HepG2 (cell line): Measurements from ENCODE around the gene ARPP19. TPM values are rescaled to one million over a fixed set of nuclear protein-coding genes. Genes with fewer than 3 reads are reported as not detected.

Experiments
- ADNP ChIP-seq: sonication (generic); formaldehyde crosslinking; IDR thresholded peaks from 2 replicates; pipeline ENCODE4 v1.4.0; 2020; ENCODE audit warnings: missing genetic modification reagents
- AHR ChIP-seq: IDR thresholded peaks from 2 replicates; pipeline ENCODE4 v1.6.1; 2018; ENCODE audit warnings: missing genetic modification reagents, missing compliant biosample characterization
- ATRX ChIP-seq: sonication (generic); formaldehyde crosslinking; IDR thresholded peaks from 2 replicates; pipeline ENCODE4 v1.4.0; 2020; ENCODE audit warnings: missing genetic modification reagents, borderline replicate concordance
- CREB1 ChIP-seq, 2 experiments: fragments of 450-650 bp in 1 of 2; IDR thresholded peaks; 2 replicates each; pipeline ENCODE4 v1.6.1; 2016 to 2017; ENCODE audit warnings: control low read depth in 1 of 2, mild to moderate bottlenecking in 1 of 2, missing compliant biosample characterization in 1 of 2, missing genetic modification characterization in 1 of 2
- DPF2 ChIP-seq: sonication (generic); formaldehyde crosslinking; IDR thresholded peaks from 2 replicates; pipeline ENCODE4 v1.4.0; 2020; ENCODE audit warnings: mild to moderate bottlenecking, low read depth, missing genetic modification reagents, borderline replicate concordance
- MBD4 ChIP-seq: IDR thresholded peaks from 2 replicates; pipeline ENCODE4 v1.6.1; 2012; ENCODE audit warnings: low read length, inconsistent platforms, borderline replicate concordance
- MXD4 ChIP-seq: IDR thresholded peaks from 2 replicates; pipeline ENCODE4 v1.6.1; 2016; ENCODE audit warnings: mild to moderate bottlenecking, missing biosample characterization, missing genetic modification reagents
- NCOA1 ChIP-seq: sonication (generic); formaldehyde crosslinking; IDR thresholded peaks from 2 replicates; pipeline ENCODE4 v1.9.0; 2021; ENCODE audit warnings: missing genetic modification reagents
- NR2F2 ChIP-seq: IDR thresholded peaks from 2 replicates; pipeline ENCODE4 v1.6.1; 2012; ENCODE audit warnings: low read depth, inconsistent platforms, borderline replicate concordance
- POGK ChIP-seq: sonication (generic); formaldehyde crosslinking; conservative IDR thresholded peaks from 2 replicates; pipeline ENCODE4 v1.8.0; 2022; ENCODE audit warnings: mild to moderate bottlenecking, moderate library complexity, missing genetic modification reagents
- RBFOX2 ChIP-seq: fragments of 200-400 bp; formaldehyde crosslinking; IDR thresholded peaks from 2 replicates; pipeline ENCODE4 v1.6.1; 2017; ENCODE audit warnings: low read depth, mild to moderate bottlenecking, low read length
- RBM22 ChIP-seq: fragments of 200-400 bp; formaldehyde crosslinking; optimal IDR thresholded peaks from 2 replicates; pipeline ENCODE3; 2017; ENCODE audit warnings: mild to moderate bottlenecking, low read length, moderate library complexity
- RFXAP ChIP-seq: sonication (generic); formaldehyde crosslinking; IDR thresholded peaks from 2 replicates; pipeline ENCODE4 v1.4.0; 2020; ENCODE audit warnings: missing genetic modification reagents, borderline replicate concordance
- SAP130 ChIP-seq: IDR thresholded peaks from 2 replicates; pipeline ENCODE4 v1.6.1; 2016; ENCODE audit warnings: low read depth
- SIX1 ChIP-seq: sonication (generic); formaldehyde crosslinking; IDR thresholded peaks from 2 replicates; pipeline ENCODE4 v1.4.0; 2020; ENCODE audit warnings: missing genetic modification reagents, borderline replicate concordance
- TAF1 ChIP-seq: sonication (generic); formaldehyde crosslinking; IDR thresholded peaks from 2 replicates; pipeline ENCODE4 v1.4.0; 2020; ENCODE audit warnings: missing genetic modification reagents
- TBX2 ChIP-seq: sonication (generic); formaldehyde crosslinking; IDR thresholded peaks from 2 replicates; pipeline ENCODE4 v1.5.0; 2020; ENCODE audit warnings: missing genetic modification reagents, mild to moderate bottlenecking, borderline replicate concordance
- TCF7L2 ChIP-seq: IDR thresholded peaks from 2 replicates; pipeline ENCODE4 v1.6.1; 2011; ENCODE audit warnings: mild to moderate bottlenecking, low read depth, low read length, moderate library complexity
- TEAD2 ChIP-seq: sonication (generic); formaldehyde crosslinking; IDR thresholded peaks from 2 replicates; pipeline ENCODE4 v1.9.0; 2021; ENCODE audit warnings: missing genetic modification reagents
- XBP1 ChIP-seq: sonication (generic); formaldehyde crosslinking; IDR thresholded peaks from 2 replicates; pipeline ENCODE4 v1.5.0; 2020; ENCODE audit warnings: missing genetic modification reagents
- ZBTB3 ChIP-seq: sonication (generic); formaldehyde crosslinking; IDR thresholded peaks from 2 replicates; pipeline ENCODE4 v1.4.0; 2020; ENCODE audit warnings: low read depth, mild to moderate bottlenecking, moderate library complexity, missing genetic modification reagents, borderline replicate concordance
- ZBTB7A ChIP-seq: sonication (generic); formaldehyde crosslinking; IDR thresholded peaks from 2 replicates; pipeline ENCODE4 v1.8.0; 2022; ENCODE audit warnings: mild to moderate bottlenecking, missing genetic modification reagents
- ZBTB7B ChIP-seq: sonication (generic); formaldehyde crosslinking; IDR thresholded peaks from 2 replicates; pipeline ENCODE4 v1.4.0; 2020; ENCODE audit warnings: missing genetic modification reagents
- ZNF205 ChIP-seq: IDR thresholded peaks from 2 replicates; pipeline ENCODE4 v1.6.1; 2018; ENCODE audit warnings: missing biosample characterization, missing genetic modification reagents
- ZNF335 ChIP-seq: sonication (generic); formaldehyde crosslinking; IDR thresholded peaks from 2 replicates; pipeline ENCODE4 v1.4.0; 2020; ENCODE audit warnings: missing genetic modification reagents
- ZNF33A ChIP-seq: sonication (generic); formaldehyde crosslinking; IDR thresholded peaks from 2 replicates; pipeline ENCODE4 v1.5.1; 2020; ENCODE audit warnings: missing genetic modification reagents, mild to moderate bottlenecking, moderate library complexity, borderline replicate concordance
- ZNF446 ChIP-seq: sonication (generic); formaldehyde crosslinking; IDR thresholded peaks from 2 replicates; pipeline ENCODE4 v1.5.0; 2020; ENCODE audit warnings: mild to moderate bottlenecking, missing genetic modification reagents
- ZNF546 ChIP-seq: sonication (generic); formaldehyde crosslinking; conservative IDR thresholded peaks from 2 replicates; pipeline ENCODE4 v1.8.1; 2023; ENCODE audit warnings: mild to moderate bottlenecking, missing genetic modification reagents
- ZNF678 ChIP-seq: sonication (generic); formaldehyde crosslinking; IDR thresholded peaks from 2 replicates; pipeline ENCODE4 v1.4.0; 2020; ENCODE audit warnings: mild to moderate bottlenecking, missing genetic modification reagents
- ZNF7 ChIP-seq: IDR thresholded peaks from 2 replicates; pipeline ENCODE4 v1.6.1; 2016; ENCODE audit warnings: missing biosample characterization, missing genetic modification reagents
- ZSCAN9 ChIP-seq: IDR thresholded peaks from 2 replicates; pipeline ENCODE4 v1.6.1; 2016; ENCODE audit warnings: borderline replicate concordance
- polyA plus RNA-seq, 8 experiments: library from polyadenylated mRNA; depleted of rRNA in 3 of 8; stranded (reverse) in 7 of 8; unstranded in 1 of 8; fragments of >200 nt; fragmentation: Illumina TruSeq in 4 of 8; extraction: Trizol in 4 of 8; gene quantifications; 2 replicates each; pipeline versions ENCODE4 v1.2.1 to v1.2.3, GENCODE V29; 2011 to 2016; ENCODE audit warnings: low read depth in 4 of 8, missing spikeins in 1 of 8, mixed read lengths in 1 of 8; ENCODE audit not compliant: insufficient read depth in 1 of 8
- total RNA-seq, 5 experiments: library from RNA; depleted of rRNA; stranded (reverse); fragments of >200 nt; fragmentation: Illumina TruSeq; extraction: Trizol; gene quantifications; 2 replicates each; pipeline ENCODE4 v1.2.3, GENCODE V29; 2016; ENCODE audit warnings: low read depth in 1 of 5

The ARPP19 gene
- total and polyA plus RNA-seq, 2 of the 13 experiments (the other 11 are each of a cell fraction or from before 2014, with no cell fraction given): 70.8 to 123 TPM

GRCh38 chr15:52568601-52569585, at the start of gene ARPP19 (continued):
- TF ChIP-seq POGK (peak; percentile 97), ZNF678 (no peak), ZNF33A (CRISPR knock-in tag) (no peak), ZBTB7B (0 out of 2 replicates have a peak, but pooled peaks have one; percentile 53), TCF7L2 (no peak), NCOA1 (CRISPR knock-in tag) (0 out of 2 replicates have a peak, but pooled peaks have one; percentile 55), ZNF446 (peak; percentile 94), CREB1 (IDR thresholded peaks at IDR 0.05) (peak; percentile 90), CREB1 (CRISPR knock-in tag; IDR thresholded peaks at IDR 0.05) (peak; percentile 95), ZBTB7A (CRISPR knock-in tag) (no peak), MXD4 (CRISPR knock-in tag) (peak; percentile 60; the same call in 1 of the 2 replicates), SIX1 (CRISPR knock-in tag) (no peak), DPF2 (CRISPR knock-in tag) (no peak), ZNF335 (0 out of 2 replicates have a peak, but pooled peaks have one; percentile 52), TBX2 (peak; percentile 90), ZBTB3 (no peak), ADNP (CRISPR knock-in tag) (0 out of 2 replicates have a peak, but pooled peaks have one; percentile 31), TAF1 (CRISPR knock-in tag) (peak; percentile 67), ATRX (CRISPR knock-in tag) (no peak), ZNF7 (CRISPR knock-in tag) (0 out of 2 replicates have a peak, but pooled peaks have one; percentile 6), RBFOX2 (peak; percentile 96), RBM22 (no peak), NR2F2 (peak; percentile 12; the same call in 1 of the 2 replicates), AHR (CRISPR knock-in tag) (peak; percentile 71; the same call in 1 of the 2 replicates), ZNF205 (peak; percentile 48; the same call in 1 of the 2 replicates), XBP1 (CRISPR knock-in tag) (peak; percentile 70; the same call in 1 of the 2 replicates), MBD4 (no peak), TEAD2 (CRISPR knock-in tag) (peak; percentile 68; the same call in 1 of the 2 replicates), ZSCAN9 (peak; percentile 77), SAP130 (peak; percentile 87), RFXAP (CRISPR knock-in tag) (peak; percentile 88; the same call in 1 of the 2 replicates), ZNF546 (CRISPR knock-in tag) (peak; percentile 72)
